Measurements from ENCODE around the gene KMT2E.

The KMT2E gene

GRCh38 chr7:105013221-105013815, 687 bp upstream of the KMT2E start (continued):
- TF ChIP-seq ZNF146 (tag by site-specific recombination; IDR thresholded peaks at IDR 0.05) (no peak), KLF8 (tag by site-specific recombination; IDR thresholded peaks at IDR 0.05) (0 out of 2 replicates have a peak, but pooled peaks have one; percentile 86), ZNF423 (tag by site-specific recombination; IDR thresholded peaks at IDR 0.05) (peak; percentile 73; the same call in 1 of the 2 replicates), ZNF302 (tag by site-specific recombination; IDR thresholded peaks at IDR 0.05; ENCODE audit: low read depth) (no peak), PRDM4 (tag by site-specific recombination; IDR thresholded peaks at IDR 0.05) (no peak), ZNF202 (tag by site-specific recombination; IDR thresholded peaks at IDR 0.05; ENCODE audit: borderline replicate concordance) (no peak), ZNF391 (tag by site-specific recombination; IDR thresholded peaks at IDR 0.05; ENCODE audit: borderline replicate concordance, low read depth) (0 out of 2 replicates have a peak, but pooled peaks have one; percentile 37), ZNF529 (tag by site-specific recombination; IDR thresholded peaks at IDR 0.05; ENCODE audit: insufficient replicate concordance) (no peak), ZBTB8A (tag by site-specific recombination; IDR thresholded peaks at IDR 0.05) (peak; percentile 99), ZNF354C (tag by site-specific recombination; IDR thresholded peaks at IDR 0.05; ENCODE audit: borderline replicate concordance, low read depth) (no peak), PRDM10 (tag by site-specific recombination; IDR thresholded peaks at IDR 0.05) (peak; percentile 99), ZNF623 (tag by site-specific recombination; IDR thresholded peaks at IDR 0.05) (peak; percentile 38), ZNF654 (tag by site-specific recombination; IDR thresholded peaks at IDR 0.05; ENCODE audit: low read depth) (0 out of 2 replicates have a peak, but pooled peaks have one; percentile 3), ZNF416 (tag by site-specific recombination; IDR thresholded peaks at IDR 0.05) (no peak), ZNF558 (tag by site-specific recombination; IDR thresholded peaks at IDR 0.05) (0 out of 2 replicates have a peak, but pooled peaks have one; percentile 46), ZBTB44 (tag by site-specific recombination; IDR thresholded peaks at IDR 0.05) (0 out of 2 replicates have a peak, but pooled peaks have one; percentile 5), REPIN1 (tag by site-specific recombination; IDR thresholded peaks at IDR 0.05; ENCODE audit: low read depth) (no peak), ZNF560 (tag by site-specific recombination; IDR thresholded peaks at IDR 0.05; ENCODE audit: borderline replicate concordance) (no peak), KLF17 (tag by site-specific recombination; IDR thresholded peaks at IDR 0.05) (no peak), KLF9 (tag by site-specific recombination; IDR thresholded peaks at IDR 0.05; ENCODE audit: low read depth) (peak; percentile 34; the same call in 1 of the 2 replicates), OVOL3 (tag by site-specific recombination; IDR thresholded peaks at IDR 0.05) (peak; percentile 17; the same call in 1 of the 2 replicates), ZSCAN30 (tag by site-specific recombination; IDR thresholded peaks at IDR 0.05) (no peak), ZBTB17 (tag by site-specific recombination; IDR thresholded peaks at IDR 0.05) (no peak), YY1 (tag by site-specific recombination; IDR thresholded peaks at IDR 0.05) (no peak), ZNF2 (tag by site-specific recombination; IDR thresholded peaks at IDR 0.05) (0 out of 2 replicates have a peak, but pooled peaks have one; percentile 27), ZNF600 (tag by site-specific recombination; IDR thresholded peaks at IDR 0.05) (peak; percentile 25; the same call in 1 of the 2 replicates), ZNF580 (tag by site-specific recombination; IDR thresholded peaks at IDR 0.05) (peak; percentile 17; the same call in 1 of the 2 replicates), ZNF670 (tag by site-specific recombination; IDR thresholded peaks at IDR 0.05; ENCODE audit: low read depth) (no peak), ZNF280C (tag by site-specific recombination; IDR thresholded peaks at IDR 0.05) (no peak)

Data from HEK293 (cell line).